SK-N-SH treated with all-trans-retinoic acid at 6 μM for 48 hours (cell line): ENCODE measurements around the gene PQBP1.

ENCODE experiments used
- GLIS3 ChIP-seq: fragments of 250-450 bp; sonication (Bioruptor Pico); IDR thresholded peaks from 2 replicates; pipeline ENCODE4 v1.5.0; 2020; ENCODE audit warnings: mild to moderate bottlenecking, moderate library complexity
- ISL1 ChIP-seq: fragments of 250-450 bp; sonication (Bioruptor Pico); IDR thresholded peaks from 2 replicates; pipeline ENCODE4 v2.1.2; 2022; ENCODE audit warnings: mild to moderate bottlenecking, moderate library complexity
- RARB ChIP-seq: fragments of 250-450 bp; sonication (Bioruptor Pico); IDR thresholded peaks from 2 replicates; pipeline ENCODE4 v1.8.0; 2021; ENCODE audit warnings: mild to moderate bottlenecking, moderate library complexity
- SNAI2 ChIP-seq: fragments of 250-450 bp; sonication (Bioruptor Pico); IDR thresholded peaks from 2 replicates; pipeline ENCODE4 v1.5.0; 2020; ENCODE audit warnings: mild to moderate bottlenecking, moderate library complexity
- ZC3H10 ChIP-seq: fragments of 250-450 bp; sonication (Bioruptor Pico); IDR thresholded peaks from 2 replicates; pipeline ENCODE4 v1.5.1; 2021; ENCODE audit warnings: mild to moderate bottlenecking, moderate library complexity
- ZFP3 ChIP-seq: fragments of 250-450 bp; sonication (Bioruptor Pico); IDR thresholded peaks from 2 replicates; pipeline ENCODE4 v1.5.0; 2020; ENCODE audit warnings: mild to moderate bottlenecking, moderate library complexity
- ZNF70 ChIP-seq: fragments of 450-650 bp; formaldehyde crosslinking; IDR thresholded peaks from 2 replicates; pipeline ENCODE4 v1.5.0; 2020; ENCODE audit warnings: mild to moderate bottlenecking, moderate library complexity
- ZNF8 ChIP-seq: fragments of 450-650 bp; formaldehyde crosslinking; IDR thresholded peaks from 2 replicates; pipeline ENCODE4 v1.5.0; 2020; ENCODE audit warnings: mild to moderate bottlenecking, moderate library complexity
- TF ChIP-seq, protein P1 (sequence below): fragments of 250-450 bp; sonication (Bioruptor Pico); IDR thresholded peaks from 2 replicates; pipeline ENCODE4 v1.5.1; 2020; ENCODE audit warnings: low read depth, mild to moderate bottlenecking, moderate library complexity
- TF ChIP-seq, protein P2 (sequence below): fragments of 250-450 bp; sonication (Bioruptor Pico); IDR thresholded peaks from 2 replicates; pipeline ENCODE4 v1.5.0; 2020; ENCODE audit warnings: mild to moderate bottlenecking, moderate library complexity
- TF ChIP-seq, protein P3 (sequence below): fragments of 250-450 bp; sonication (Bioruptor Pico); IDR thresholded peaks from 2 replicates; pipeline ENCODE4 v1.8.0; 2020; ENCODE audit warnings: mild to moderate bottlenecking, moderate library complexity, borderline replicate concordance

DNA sequence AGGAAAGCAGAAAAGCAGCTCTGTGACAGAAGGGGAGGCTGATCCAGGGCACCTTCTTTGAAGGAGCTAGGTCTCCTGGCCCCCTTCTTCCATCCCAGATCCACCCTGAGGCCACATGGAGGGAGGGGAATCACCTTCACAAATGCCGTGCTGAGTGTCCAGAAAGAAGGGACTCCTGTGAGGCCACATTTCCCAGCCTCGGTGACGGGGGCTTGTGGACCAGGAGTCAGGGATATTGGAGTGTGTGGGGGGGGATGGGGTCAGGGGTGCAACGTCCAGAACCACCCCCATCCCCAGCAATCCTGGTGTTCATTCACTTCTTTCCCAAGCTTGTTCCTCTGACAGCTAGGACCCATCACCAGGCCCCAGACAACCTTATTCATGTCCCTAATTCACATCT lies 4.8 kb upstream of the PQBP1 start:
- no peak for TF ChIP-seq RARB
- TF ChIP-seq, protein P1, sequence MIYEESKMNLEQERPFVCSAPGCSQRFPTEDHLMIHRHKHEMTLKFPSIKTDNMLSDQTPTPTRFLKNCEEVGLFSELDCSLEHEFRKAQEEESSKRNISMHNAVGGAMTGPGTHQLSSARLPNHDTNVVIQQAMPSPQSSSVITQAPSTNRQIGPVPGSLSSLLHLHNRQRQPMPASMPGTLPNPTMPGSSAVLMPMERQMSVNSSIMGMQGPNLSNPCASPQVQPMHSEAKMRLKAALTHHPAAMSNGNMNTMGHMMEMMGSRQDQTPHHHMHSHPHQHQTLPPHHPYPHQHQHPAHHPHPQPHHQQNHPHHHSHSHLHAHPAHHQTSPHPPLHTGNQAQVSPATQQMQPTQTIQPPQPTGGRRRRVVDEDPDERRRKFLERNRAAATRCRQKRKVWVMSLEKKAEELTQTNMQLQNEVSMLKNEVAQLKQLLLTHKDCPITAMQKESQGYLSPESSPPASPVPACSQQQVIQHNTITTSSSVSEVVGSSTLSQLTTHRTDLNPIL (CRISPR knock-in tag), result no peak
- no peak for TF ChIP-seq SNAI2 (CRISPR knock-in tag)
- no peak for TF ChIP-seq ISL1
- no peak for TF ChIP-seq ZNF8 (CRISPR knock-in tag)
- no peak for TF ChIP-seq ZFP3 (CRISPR knock-in tag)
- no peak for TF ChIP-seq ZNF70 (CRISPR knock-in tag)
- TF ChIP-seq, protein P2, sequence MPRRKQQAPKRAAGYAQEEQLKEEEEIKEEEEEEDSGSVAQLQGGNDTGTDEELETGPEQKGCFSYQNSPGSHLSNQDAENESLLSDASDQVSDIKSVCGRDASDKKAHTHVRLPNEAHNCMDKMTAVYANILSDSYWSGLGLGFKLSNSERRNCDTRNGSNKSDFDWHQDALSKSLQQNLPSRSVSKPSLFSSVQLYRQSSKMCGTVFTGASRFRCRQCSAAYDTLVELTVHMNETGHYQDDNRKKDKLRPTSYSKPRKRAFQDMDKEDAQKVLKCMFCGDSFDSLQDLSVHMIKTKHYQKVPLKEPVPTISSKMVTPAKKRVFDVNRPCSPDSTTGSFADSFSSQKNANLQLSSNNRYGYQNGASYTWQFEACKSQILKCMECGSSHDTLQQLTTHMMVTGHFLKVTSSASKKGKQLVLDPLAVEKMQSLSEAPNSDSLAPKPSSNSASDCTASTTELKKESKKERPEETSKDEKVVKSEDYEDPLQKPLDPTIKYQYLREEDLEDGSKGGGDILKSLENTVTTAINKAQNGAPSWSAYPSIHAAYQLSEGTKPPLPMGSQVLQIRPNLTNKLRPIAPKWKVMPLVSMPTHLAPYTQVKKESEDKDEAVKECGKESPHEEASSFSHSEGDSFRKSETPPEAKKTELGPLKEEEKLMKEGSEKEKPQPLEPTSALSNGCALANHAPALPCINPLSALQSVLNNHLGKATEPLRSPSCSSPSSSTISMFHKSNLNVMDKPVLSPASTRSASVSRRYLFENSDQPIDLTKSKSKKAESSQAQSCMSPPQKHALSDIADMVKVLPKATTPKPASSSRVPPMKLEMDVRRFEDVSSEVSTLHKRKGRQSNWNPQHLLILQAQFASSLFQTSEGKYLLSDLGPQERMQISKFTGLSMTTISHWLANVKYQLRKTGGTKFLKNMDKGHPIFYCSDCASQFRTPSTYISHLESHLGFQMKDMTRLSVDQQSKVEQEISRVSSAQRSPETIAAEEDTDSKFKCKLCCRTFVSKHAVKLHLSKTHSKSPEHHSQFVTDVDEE (CRISPR knock-in tag), result no peak
- TF ChIP-seq ZC3H10 (CRISPR knock-in tag), result no peak
- TF ChIP-seq, protein P3, sequence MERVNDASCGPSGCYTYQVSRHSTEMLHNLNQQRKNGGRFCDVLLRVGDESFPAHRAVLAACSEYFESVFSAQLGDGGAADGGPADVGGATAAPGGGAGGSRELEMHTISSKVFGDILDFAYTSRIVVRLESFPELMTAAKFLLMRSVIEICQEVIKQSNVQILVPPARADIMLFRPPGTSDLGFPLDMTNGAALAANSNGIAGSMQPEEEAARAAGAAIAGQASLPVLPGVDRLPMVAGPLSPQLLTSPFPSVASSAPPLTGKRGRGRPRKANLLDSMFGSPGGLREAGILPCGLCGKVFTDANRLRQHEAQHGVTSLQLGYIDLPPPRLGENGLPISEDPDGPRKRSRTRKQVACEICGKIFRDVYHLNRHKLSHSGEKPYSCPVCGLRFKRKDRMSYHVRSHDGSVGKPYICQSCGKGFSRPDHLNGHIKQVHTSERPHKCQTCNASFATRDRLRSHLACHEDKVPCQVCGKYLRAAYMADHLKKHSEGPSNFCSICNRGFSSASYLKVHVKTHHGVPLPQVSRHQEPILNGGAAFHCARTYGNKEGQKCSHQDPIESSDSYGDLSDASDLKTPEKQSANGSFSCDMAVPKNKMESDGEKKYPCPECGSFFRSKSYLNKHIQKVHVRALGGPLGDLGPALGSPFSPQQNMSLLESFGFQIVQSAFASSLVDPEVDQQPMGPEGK (CRISPR knock-in tag), result no peak
- TF ChIP-seq GLIS3 (CRISPR knock-in tag), result no peak
